Endothelial cell of umbilical vein (primary cell): ENCODE results near the gene PPP1R9B.

ENCODE experiments used
- CTCF ChIP-seq, 2 donors: IDR thresholded peaks; 1 replicate in 1 of 2; 2 replicates in 1 of 2; pipeline ENCODE4 v1.5.1; 2011; ENCODE audit warnings: low read length in 2 of 2, mild to moderate bottlenecking in 2 of 2, moderate library complexity in 2 of 2, control low read depth in 1 of 2, inconsistent platforms in 1 of 2, low read depth in 1 of 2; ENCODE audit not compliant: insufficient read depth in 1 of 2; ENCODE audit errors: extremely low read depth in 1 of 2
- MAX ChIP-seq: IDR thresholded peaks from 2 replicates; pipeline ENCODE4 v1.6.1; 2011; ENCODE audit not compliant: insufficient read depth, insufficient read length
- MYC ChIP-seq: IDR thresholded peaks from one replicate; pipeline ENCODE4 v1.6.1; 2011; ENCODE audit warnings: mild to moderate bottlenecking, low read depth, low read length
- POLR2AphosphoS5 ChIP-seq: IDR thresholded peaks from 2 replicates; pipeline ENCODE4 v1.6.1; 2012; ENCODE audit warnings: low read depth, mild to moderate bottlenecking, control low read depth, low read length, moderate library complexity; ENCODE audit not compliant: insufficient read depth

GRCh38 chr17:50184064-50184463, 33.6 kb upstream of the PPP1R9B start:
- TF ChIP-seq CTCF (IDR thresholded peaks at IDR 0.05; ENCODE audit: extremely low read depth in 1 of 2, insufficient read depth in 1 of 2, low read depth in 1 of 2, low read length in 2 of 2) (no peak), POLR2AphosphoS5 (no peak), MAX (no peak), MYC (no peak)
